Lower leg skin (tissue), 4 donors: Measurements from ENCODE around the gene NT5E. TPM values are rescaled to one million over a fixed set of nuclear protein-coding genes. Genes with fewer than 3 reads are reported as not detected.
A peak's percentile ranks its signal among the peaks of the same experiment; 100 is the strongest.

Experiments
- DNase-seq, 2 donors: peaks; one replicate each; pipeline ENCODE4 v3.0.0-alpha.2; 2019; ENCODE audit warnings: low spot score in 2 of 2
- H3K4me3 ChIP-seq: fragments of 200-600 bp; sonication (generic); 2 replicates; pipeline ENCODE4 v1.5.1; 2017; ENCODE audit warnings: mild to moderate bottlenecking, low read depth; ENCODE audit not compliant: poor library complexity, severe bottlenecking
- CTCF ChIP-seq, 3 donors: fragments of 450-650 bp; IDR thresholded peaks; one replicate each; pipeline ENCODE4 v1.5.1; 2016; ENCODE audit warnings: antibody characterized with exemption in 3 of 3, mild to moderate bottlenecking in 3 of 3, moderate library complexity in 2 of 3
- POLR2A ChIP-seq, 2 donors: fragments of 450-650 bp; IDR thresholded peaks; one replicate each; pipeline ENCODE4 v1.6.1; 2016 to 2017; ENCODE audit warnings: antibody characterized with exemption in 2 of 2, mild to moderate bottlenecking in 1 of 2, moderate library complexity in 1 of 2
- WGBS, 2 donors: methylation state at CpG; one replicate each; pipeline ENCODE4 v1.1.5; 2018; 5-methylcytosine and 5-hydroxymethylcytosine counted together
- intact Hi-C: fragments of 100-400 bp; cut with DNase I; formaldehyde crosslinking; loops from one replicate; pipeline ENCODE4 v1.15.0; 2023; ENCODE audit warnings: low total_unique reads
- total RNA-seq, 4 donors: library from RNA; depleted of rRNA; stranded (reverse); fragments of >200 nt; gene quantifications; one replicate each; pipeline ENCODE4 v1.1.0, GENCODE V29; 2016

Gene NT5E
- total RNA-seq, result 10 to 100 TPM in 2 of 4 donors, 1 to 10 TPM in 2; 6.3 to 12.8 (median 9.2) TPM

GRCh38 chr6:85449818-85450759 is at the start of gene NT5E:
Gene NT5E, plus strand, starts transcription at chr6:85450083. Its CDS starts 57 bp downstream, at chr6:85450140.
- intact Hi-C loops, result no loop called here
- DNase-seq, result peak; percentile 41 to 93
- TF ChIP-seq POLR2A (IDR thresholded peaks at IDR 0.05) (no peak), CTCF (IDR thresholded peaks at IDR 0.05) (no peak)
- WGBS, 2 donors, result 0 to 4% methylated on average over 27 to 38 of the region's 92 CpGs
- H3K4me3 ChIP-seq, result peak within 1 kb of the TSS; percentile 38

- H3K4me3 ChIP-seq, result no peak overlapping the region
- no peak for DNase-seq
- 81 to 82% methylated on average over 4 of the region's 4 CpGs for WGBS, 2 donors
- TF ChIP-seq CTCF (IDR thresholded peaks at IDR 0.05), result no peak
- TF ChIP-seq POLR2A (IDR thresholded peaks at IDR 0.05), result no peak
- intact Hi-C loops, result no loop called here
Measured at GRCh38 chr6:85400331-85400730, 49.6 kb upstream of the NT5E start.

GRCh38 chr6:85401186-85402021 is 48.5 kb upstream of the NT5E start:
- intact Hi-C loops, result no loop called here
- H3K4me3 ChIP-seq, result no peak overlapping the region
- no peak for DNase-seq
- TF ChIP-seq POLR2A (IDR thresholded peaks at IDR 0.05), result no peak
- 78 to 79% methylated on average over 6 of the region's 6 CpGs for WGBS, 2 donors

- TF ChIP-seq POLR2A (IDR thresholded peaks at IDR 0.05) (no peak), CTCF (IDR thresholded peaks at IDR 0.05) (no peak)
- no peak overlapping the region for H3K4me3 ChIP-seq
- intact Hi-C loops, result no loop called here
- DNase-seq, result no peak
Measured at GRCh38 chr6:85402071-85402470, 47.8 kb upstream of the NT5E start.

GRCh38 chr6:85402922-85403321 is 47.0 kb upstream of the NT5E start:
- no peak for TF ChIP-seq POLR2A (IDR thresholded peaks at IDR 0.05)
- TF ChIP-seq CTCF (IDR thresholded peaks at IDR 0.05), result no peak
- WGBS, 2 donors, result 48 to 50% methylated on average over 7 of the region's 7 CpGs
- no peak for DNase-seq
- intact Hi-C loops, result no loop called here
- no peak overlapping the region for H3K4me3 ChIP-seq
